Hippocampal formation (tissue), 2 donors: ENCODE measurements around the gene DBNL.
A peak's percentile ranks its signal among the peaks of the same experiment; 100 is the strongest.

ENCODE experiments used
- DNase-seq, 2 donors: peaks; one replicate each; lab custom pipeline; 2025; lab: John Stamatoyannopoulos, UW

Gene DBNL

DNA sequence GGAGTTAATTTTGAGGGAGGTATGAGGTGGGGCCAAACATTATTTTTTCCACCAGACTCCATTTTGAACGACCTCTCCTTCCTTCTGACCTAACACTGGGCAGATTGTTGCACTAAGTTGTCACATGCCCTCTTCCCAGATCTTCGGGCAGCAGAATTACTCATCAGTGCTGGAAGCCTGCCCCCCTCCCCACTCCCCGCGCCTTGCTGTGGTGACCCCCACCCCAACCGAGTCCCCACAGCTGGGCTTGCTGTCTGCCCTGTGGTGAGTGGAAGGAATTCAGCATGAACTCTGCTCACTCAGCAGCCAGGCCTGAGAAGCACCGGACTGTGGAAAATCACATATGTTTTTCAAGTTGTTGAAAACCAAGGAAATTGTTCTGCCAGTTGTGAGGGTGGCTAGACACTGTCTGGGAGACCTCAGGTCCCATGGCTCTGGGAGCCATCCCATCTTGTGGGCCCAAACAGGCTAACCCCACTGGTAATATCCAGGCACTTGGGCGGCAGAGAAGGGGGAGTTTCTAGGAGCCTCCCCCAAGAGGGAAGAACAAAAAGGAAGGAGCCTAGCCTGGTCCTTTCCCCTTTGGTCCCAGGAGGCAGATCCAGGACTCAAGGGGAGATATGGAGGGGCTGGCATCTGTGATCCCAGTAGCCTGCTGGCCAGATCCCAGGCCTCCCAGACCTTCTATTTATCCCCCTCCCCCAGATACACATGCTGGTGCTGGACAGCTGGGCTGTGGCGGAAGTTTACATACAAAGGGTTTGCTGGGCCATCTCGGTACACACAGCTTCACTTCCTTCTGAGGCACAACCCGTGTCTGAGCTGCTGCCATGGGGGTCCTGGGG is 56.2 kb downstream of the DBNL start:
- no peak for DNase-seq

DNA sequence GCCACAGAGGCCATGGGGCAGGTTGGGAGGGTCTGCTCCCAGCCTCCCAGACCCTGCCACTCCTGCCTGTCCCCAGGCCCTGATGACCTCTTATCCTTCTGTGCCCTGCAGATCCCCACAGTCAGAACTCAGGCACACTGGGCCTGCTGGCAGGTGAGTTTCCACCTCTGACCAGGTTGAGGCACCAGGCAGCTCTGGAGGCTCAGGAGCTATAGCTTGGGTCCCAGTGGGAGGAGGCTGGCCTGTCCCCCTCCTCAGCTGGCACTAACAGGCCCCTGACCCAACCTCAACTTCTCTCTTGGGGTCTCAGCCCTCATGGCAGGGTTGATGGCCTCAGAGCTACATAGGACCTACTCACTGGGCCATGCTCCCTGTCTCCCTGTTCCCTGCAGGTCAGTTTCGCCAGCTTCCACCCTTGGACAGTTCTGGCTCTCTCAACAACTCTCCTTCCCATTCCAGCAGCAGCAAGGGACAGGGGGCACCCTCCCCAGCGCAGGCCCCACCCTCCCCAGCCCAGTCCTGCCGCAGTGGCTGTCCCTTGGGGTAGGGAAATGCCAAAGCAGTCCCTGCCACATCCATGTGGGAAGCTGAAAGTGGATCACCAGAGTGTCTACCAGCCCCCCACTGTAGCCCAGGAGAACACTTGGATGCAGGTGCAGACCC is 56.9 kb downstream of the DBNL start:
- no peak for DNase-seq

DNA sequence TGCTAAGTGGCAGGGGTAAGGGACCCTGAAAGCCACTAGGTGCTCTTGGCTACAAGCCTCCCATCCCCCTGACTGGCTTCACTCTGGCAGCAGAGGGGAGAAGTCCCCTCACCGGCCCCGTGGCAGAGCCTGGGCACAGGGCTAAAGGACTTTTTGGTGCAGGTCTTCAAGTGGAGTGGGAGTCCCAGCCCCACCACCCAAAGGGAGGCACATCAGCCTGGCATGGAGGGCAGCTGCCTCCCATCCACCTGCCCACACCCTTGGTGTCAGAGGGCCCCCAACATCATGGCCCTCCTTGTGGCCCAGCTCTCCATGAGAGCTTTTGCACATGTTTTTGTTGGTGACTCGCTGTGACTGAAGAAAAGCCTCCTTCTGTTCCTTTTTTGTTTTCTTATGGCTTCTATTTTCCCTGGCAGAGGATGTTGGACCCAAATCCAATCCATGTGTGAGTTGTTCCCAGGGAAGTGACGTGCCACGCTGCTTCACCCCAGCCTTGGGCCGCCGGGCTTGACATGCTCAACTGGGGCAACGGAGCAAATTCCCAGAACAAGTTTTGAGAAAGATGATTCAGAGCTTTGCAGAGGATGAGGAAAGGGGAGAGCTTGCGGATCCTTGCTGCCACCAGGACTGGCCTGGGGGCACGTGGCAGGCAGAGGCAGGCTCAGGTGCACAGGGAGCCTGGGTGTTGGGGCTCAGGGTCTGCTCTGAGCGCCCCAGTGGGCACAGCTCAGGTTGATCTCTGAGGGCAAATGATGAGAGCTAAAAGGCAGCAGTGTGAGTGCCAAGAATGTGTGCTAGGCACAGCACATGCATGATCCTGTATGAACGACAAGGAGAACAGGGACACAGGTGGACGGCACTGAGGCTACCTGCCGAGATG is 57.7 kb downstream of the DBNL start:
- peak in 1 of 2 donors; percentile 20 for DNase-seq

DNA sequence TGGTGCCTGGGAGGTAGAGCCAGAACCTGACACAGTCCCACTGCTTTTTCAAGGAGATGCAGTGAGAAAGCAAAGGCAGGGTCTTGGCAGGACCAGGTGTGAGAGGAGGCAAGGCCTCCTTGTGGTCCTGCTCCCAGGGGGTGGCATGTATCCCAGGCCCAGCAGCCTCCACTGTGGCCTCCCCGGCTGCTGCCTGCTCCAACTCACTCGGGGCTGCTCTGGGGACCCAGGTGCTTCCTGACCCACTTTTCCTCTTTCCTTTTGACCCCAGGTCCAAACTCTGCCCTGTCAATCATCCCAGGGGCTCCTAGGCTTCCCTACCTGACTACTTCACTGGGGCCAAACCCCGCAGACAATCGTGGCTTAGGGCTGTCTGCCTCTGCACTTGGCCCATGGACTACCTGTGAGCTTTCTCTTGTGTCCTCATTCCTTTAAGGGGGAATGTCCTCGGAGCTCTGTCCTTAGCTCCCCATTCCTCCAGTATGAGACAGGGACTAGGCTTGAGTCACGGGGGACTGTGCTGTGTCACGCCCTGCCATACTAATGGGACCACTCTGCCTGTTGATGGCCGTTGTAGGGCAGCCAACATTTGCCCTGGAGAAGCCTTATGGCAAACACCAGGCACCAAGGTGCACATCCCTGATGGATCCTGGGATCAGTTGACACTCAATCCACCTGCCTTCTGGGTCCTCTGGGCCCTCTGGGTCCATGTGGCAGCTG is 58.5 kb downstream of the DBNL start:
- no peak for DNase-seq

DNA sequence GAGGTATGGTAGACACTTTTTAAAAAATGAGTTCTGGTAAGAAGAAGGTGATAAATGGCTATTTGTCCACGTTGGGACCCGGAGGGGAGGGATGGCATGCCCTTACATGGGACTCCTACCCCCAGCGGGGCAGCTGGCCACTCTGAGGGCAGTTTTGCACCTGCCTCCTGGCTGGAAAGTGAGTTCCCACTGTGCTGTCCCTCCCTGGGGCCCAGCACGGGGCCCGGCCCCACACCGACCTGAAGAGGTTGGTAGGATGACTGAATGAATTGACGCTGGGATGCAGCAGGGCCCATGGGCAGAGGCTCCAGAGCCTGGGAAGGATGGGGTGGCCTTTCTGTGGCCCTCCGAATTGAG is 59.0 kb downstream of the DBNL start:
- DNase-seq = no peak

DNA sequence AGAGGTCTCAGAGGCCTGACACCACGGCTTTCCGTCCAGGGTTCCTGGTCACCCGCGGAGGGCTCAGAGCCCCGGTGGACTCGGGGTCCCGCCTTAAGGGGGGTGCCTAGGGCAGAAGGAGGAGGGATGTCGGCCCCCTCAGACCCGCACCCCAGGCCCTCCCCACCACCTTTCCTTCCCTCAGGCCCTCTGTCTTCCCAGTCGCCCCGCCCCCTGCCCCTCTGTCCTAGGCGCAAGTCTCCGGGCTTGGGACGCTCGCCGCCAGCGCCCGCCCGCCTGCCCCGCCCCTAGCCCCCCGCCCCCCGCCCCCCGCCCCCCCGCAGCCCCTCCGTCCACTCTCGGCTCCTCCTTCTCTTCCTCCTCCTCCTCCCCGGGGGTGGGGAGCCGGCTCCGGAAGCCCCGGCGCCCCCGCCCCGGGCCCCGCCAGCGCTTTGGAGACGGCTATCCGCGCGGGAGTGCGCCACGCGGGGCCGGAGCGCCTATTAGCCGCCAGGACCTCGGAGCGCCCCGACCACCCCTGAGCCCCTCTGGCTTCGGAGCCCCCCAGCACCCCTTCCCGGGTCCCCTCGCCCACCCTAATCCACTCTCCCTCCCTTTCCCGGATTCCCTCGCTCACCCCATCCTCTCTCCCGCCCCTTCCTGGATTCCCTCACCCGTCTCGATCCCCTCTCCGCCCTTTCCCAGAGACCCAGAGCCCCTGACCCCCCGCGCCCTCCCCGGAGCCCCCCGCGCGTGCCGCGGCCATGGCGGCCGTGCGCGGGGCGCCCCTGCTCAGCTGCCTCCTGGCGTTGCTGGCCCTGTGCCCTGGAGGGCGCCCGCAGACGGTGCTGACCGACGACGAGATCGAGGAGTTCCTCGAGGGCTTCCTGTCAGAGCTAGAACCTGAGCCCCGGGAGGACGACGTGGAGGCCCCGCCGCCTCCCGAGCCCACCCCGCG is 59.7 kb downstream of the DBNL start, which contains the start of gene AEBP1:
AEBP1 (plus strand) TSS at position 423 of the 937 bp plus-strand sequence; CDS start at position 744, 321 bp downstream.
- DNase-seq = no peak

DNA sequence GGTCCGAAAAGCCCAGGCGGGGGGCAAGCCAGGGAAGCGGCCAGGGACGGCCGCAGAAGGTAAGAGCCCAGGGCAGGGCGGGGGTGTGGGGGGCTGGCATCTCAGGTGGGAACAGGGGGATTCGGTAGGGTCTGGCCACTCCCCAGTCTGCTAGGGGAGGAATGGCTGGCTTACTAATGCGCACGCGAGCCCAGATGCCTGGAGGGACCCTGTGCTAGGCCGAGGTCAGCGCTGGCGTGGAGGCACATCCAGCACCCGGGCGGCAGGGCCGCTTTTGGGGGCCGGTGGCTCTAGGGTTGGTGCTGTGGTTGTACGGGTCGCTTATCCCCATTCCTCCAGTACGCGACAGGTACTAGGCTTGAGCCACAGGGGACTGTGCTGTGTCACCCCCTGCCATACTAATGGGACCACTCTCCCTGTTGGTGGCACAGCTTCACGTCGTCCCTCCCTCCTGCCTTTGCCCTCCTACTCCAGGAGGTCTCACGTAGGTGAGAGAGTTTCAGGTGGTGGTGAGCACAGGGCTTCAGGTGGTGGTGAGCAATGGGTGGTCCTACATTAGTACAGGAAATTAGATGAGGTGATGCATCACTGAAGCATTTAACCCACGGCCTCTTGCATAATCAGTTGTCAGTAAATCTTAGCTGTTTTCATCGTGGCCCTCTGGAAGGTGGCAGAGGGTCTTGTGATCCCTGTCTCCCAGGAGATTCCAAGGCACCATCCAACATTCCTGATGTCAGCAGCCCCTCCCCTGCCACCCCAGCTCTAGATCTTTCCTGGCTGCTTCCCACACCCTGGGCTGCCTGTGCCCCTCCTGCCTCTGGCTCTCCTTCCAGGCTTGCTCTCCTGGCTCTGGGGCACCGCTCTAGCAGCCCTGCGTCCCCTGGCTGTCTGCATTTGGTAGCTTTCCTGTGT is 60.6 kb downstream of the DBNL start:
- peak in 1 of 2 donors; percentile 61 for DNase-seq

DNA sequence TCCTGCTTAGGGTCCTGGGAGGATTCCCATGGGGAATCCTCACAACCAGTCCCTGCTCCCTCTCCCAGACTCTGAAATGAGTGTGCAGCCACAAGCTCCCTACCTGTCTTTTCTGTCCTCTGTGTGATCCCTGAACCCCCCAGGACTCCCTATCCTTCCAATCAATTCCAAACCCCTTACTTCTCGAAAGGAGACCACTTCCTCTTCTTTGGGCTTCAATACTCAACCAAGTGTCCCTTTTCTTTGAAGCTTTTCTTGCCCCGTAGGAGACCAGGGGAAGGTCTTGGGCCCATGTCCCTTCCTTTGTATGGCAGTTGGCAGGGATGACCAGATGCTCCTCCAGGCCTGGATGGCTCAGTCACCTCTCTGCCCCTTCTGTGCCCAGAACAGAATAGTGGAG is 61.3 kb downstream of the DBNL start:
- no peak for DNase-seq

DNA sequence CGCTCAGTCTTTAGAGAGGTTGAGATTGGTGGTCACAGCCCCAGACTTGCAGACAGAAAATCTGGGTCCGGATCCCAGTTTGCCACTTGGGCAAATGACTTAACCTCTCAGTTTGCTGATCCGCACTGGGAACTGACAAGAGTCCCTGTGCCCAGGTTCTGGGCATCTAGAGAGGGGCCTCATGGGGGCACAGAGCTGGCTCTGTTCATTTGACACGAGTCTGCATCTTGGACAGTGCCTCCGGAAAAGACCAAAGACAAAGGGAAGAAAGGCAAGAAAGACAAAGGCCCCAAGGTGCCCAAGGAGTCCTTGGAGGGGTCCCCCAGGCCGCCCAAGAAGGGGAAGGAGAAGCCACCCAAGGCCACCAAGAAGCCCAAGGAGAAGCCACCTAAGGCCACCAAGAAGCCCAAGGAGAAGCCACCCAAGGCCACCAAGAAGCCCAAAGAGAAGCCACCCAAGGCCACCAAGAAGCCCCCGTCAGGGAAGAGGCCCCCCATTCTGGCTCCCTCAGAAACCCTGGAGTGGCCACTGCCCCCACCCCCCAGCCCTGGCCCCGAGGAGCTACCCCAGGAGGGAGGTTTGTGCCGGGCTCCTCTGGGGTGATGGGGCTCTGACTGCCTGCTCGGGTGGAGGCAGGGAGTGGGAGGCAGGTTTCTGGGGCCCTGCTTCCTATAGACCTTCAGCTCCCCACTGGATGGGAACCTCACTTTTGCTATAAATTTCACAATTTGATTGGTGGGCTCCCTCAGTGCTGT is 62.0 kb downstream of the DBNL start:
- no peak for DNase-seq

DNA sequence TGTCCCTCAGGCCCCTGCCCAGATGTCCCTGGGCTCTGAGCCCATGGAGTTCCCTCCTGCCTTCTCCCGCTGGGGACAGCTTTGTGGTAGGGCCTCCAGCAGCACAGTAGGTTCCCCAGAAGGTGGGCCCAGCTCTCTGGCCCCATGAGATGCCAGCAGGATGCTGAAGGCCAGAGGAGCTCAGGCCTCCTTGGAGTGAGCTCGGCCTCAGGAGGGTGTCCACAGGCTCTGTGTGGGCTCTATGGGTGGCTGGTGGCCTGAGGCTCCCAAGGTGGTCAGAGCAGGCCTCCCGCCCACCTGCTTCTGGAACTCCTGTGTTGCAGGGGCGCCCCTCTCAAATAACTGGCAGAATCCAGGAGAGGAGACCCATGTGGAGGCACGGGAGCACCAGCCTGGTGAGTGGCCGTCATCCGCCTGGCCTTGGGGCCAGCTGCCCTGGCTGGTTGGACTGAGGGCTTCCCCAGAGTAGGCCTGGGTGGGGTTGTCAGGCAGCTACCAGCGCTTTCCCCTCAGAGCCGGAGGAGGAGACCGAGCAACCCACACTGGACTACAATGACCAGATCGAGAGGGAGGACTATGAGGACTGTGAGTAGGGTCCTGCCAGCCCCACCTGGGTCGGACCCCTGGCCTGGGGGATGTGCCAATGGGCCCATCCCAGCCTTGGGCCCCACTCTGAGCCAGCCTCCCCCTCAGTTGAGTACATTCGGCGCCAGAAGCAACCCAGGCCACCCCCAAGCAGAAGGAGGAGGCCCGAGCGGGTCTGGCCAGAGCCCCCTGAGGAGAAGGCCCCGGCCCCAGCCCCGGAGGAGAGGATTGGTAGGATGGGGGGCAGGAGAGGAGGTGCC is 62.8 kb downstream of the DBNL start:
- no peak for DNase-seq

DNA sequence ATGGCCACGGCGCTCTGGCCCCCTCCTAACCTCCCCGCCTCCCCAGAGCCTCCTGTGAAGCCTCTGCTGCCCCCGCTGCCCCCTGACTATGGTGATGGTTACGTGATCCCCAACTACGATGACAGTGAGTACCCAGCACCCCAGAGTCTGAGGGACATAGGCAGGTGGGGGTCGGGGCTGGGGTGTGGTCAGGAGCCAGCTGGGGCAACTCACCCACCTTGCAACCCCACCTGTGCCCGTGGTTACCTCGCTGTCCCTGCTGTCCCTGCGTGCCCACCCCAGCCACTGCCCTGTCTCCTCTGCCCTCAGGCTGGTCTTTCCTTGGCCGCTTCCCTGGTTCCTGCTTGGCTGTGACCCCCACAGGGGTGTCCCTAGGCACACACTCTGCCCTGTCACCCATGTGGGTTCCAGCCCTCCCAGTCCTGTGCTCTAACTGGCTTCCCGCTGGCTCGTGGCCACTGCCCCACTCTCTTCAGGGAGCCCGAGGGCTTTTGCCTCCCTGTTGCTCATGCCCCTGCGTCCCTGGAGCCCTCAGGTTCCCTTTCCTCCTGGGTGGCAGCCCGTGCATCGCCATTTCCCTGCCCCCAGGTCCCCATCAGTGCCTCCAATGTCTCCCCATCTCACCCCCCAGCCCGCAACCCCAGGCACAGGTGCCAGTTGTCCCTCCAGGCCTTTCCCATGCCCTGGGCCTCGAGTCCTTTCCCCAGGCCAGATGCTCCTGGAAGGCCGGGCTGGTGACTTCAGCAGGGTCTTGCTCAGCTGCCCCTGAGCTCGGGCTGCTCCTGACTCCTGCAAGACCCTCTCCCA is 63.7 kb downstream of the DBNL start:
- no peak for DNase-seq

DNA sequence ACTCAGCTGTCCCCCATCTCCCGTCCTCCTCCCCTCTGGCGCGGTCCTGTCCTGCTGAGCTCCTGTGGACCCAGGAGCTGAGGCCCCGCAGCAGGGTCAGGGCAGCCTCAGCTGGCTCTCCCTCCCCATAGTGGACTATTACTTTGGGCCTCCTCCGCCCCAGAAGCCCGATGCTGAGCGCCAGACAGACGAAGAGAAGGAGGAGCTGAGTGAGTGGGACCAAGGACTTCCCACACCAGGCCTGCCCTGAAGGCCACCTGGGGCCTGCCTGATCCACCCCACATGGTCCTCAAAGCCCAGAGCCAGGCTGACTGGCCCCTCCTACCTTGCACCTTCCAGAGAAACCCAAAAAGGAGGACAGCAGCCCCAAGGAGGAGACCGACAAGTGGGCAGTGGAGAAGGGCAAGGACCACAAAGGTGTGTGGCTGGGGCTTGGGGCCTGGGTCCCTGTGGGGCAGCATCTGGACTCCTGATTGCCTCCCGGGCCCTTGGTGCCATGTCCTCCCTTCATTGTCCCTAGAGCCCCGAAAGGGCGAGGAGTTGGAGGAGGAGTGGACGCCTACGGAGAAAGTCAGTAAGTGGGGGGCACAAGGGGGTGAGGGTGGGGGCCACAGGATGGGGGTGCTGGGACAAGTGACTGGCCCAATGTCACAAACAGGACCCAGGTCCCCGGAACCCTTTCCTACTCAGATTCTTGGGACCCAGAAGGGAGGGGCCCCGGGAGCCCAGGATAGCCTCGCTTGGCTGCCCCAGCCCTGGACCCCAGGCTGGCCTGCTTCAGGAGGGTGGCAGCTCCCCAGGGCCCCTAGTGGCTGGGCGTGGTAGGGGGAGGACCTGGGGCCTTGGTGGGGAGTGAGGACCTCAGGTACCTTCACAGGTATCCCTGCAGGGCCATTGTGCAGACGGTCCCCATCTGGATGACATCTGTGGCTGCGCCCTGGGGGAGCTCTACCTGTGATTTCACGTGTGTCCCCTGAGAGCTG is 64.6 kb downstream of the DBNL start:
- no peak for DNase-seq

DNA sequence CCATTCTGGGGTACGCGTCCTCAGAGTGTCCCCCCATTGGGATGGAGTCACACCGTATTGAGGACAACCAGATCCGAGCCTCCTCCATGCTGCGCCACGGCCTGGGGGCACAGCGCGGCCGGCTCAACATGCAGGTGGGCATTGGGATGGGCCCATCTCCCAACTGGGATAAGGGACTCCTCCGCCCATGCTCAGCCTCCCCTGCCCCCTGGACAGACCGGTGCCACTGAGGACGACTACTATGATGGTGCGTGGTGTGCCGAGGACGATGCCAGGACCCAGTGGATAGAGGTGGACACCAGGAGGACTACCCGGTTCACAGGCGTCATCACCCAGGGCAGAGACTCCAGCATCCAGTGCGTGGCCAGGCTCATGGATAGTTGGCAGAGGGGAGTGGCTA is 65.5 kb downstream of the DBNL start:
- DNase-seq = no peak

DNA sequence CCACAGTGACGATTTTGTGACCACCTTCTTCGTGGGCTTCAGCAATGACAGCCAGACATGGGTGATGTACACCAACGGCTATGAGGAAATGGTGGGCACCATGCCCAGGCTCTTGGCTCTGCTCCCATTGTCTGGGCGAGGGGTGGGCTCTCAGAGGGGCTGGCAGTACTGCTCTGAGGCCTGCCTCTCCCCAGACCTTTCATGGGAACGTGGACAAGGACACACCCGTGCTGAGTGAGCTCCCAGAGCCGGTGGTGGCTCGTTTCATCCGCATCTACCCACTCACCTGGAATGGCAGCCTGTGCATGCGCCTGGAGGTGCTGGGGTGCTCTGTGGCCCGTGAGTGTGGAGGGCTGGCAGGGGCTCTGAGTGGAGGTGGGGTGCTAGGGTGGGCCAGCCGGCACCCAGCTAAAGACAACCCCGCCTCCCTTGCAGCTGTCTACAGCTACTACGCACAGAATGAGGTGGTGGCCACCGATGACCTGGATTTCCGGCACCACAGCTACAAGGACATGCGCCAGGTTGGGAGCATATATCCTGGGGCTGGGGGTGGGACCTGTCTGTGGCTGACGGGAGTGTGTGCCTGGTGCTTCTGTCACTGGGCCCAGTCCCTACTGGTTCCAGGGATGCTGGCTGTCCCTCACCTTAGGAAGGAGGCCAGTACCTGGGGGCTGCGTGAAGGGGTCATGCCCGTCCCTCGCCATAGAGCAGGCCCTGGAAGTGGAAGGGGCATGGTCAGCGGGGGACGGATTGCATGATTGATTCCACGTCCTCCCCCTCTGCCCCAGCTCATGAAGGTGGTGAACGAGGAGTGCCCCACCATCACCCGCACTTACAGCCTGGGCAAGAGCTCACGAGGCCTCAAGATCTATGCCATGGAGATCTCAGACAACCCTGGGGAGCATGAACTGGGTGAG is 66.5 kb downstream of the DBNL start:
- no peak for DNase-seq
